ENCODE data around the gene TRMT61B. TPM values are rescaled to one million over a fixed set of nuclear protein-coding genes. Genes with fewer than 3 reads are reported as not detected.

TRMT61B gene
- total RNA-seq, 1 donor from 2014 or later, result 15.0 TPM

DNA sequence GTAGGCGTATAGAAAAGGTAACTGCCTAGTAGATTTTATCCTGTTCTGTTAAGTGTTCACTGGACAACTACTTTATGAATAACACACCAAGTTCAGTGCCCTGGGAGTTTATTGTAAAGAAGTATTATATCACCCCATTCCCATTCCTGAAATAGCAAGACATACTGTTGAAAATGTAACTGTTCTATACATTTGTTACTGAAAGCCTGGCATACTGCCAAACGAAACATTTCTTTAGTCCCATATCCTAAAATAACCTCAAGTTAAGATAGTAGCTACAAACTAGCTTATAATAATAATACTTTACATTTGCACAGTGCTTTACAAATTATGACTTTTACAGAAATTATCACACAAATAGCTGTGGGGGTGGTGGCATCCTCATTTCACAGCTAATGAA, 34.3 kb downstream of the TRMT61B start:
- intact Hi-C loops (cut with DNase I), result no loop called here
- H3K9me3 ChIP-seq, result no peaks in the 10 kb centered on the region
- no peak overlapping the region for H3K4me3 ChIP-seq
- no peaks in the 10 kb centered on the region for H3K27me3 ChIP-seq
- DNase-seq (ENCODE audit: extremely low spot score in 2 of 2), result no peak
- no peaks in the 10 kb centered on the region for H3K4me1 ChIP-seq
- TF ChIP-seq, protein P1, sequence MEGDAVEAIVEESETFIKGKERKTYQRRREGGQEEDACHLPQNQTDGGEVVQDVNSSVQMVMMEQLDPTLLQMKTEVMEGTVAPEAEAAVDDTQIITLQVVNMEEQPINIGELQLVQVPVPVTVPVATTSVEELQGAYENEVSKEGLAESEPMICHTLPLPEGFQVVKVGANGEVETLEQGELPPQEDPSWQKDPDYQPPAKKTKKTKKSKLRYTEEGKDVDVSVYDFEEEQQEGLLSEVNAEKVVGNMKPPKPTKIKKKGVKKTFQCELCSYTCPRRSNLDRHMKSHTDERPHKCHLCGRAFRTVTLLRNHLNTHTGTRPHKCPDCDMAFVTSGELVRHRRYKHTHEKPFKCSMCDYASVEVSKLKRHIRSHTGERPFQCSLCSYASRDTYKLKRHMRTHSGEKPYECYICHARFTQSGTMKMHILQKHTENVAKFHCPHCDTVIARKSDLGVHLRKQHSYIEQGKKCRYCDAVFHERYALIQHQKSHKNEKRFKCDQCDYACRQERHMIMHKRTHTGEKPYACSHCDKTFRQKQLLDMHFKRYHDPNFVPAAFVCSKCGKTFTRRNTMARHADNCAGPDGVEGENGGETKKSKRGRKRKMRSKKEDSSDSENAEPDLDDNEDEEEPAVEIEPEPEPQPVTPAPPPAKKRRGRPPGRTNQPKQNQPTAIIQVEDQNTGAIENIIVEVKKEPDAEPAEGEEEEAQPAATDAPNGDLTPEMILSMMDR (IDR thresholded peaks at IDR 0.05), result no peak
- no peak for TF ChIP-seq POLR2AphosphoS5 (IDR thresholded peaks at IDR 0.05; ENCODE audit: insufficient read depth in 1 of 2, low read depth in 1 of 2)
- H3K36me3 ChIP-seq, result no peaks in the 10 kb centered on the region
- no peak overlapping the region for H3K27ac ChIP-seq

DNA sequence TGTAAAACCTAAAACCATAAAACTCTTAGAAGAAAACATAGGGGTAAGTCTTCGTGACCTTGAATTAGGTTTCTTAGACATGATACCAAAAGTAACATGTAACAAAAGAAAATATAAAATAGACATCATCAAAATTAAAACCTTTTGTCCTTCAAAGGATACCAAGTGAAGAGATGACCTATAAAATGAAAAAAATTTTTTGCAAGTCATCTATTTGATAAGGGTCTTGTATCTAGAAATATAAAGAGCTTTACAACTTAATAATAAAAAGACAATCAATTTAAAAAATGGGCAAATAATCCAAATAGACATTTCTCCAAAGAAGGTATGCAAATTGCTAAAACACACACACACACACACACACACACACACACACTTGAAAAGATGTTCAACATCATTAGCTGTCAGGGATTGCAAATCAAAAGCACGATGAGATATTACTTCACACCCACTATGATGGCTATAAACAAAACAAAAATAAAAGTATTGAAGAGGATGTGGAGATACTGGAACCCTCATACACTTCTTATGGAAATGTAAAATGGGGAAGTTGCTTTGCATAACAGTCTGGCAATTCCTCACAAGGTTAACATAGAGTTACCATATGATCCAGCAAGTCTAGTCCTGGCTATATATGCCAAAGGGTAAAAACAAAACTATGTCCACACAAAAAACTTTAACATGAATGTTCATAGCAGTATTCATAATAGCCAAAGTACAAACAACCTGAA, 36.2 kb downstream of the TRMT61B start:
- no peak for DNase-seq (ENCODE audit: extremely low spot score in 2 of 2)
- intact Hi-C loops (cut with DNase I), result no loop called here
- H3K4me1 ChIP-seq, result no peaks in the 10 kb centered on the region
- H3K4me3 ChIP-seq, result no peak overlapping the region
- H3K27me3 ChIP-seq, result no peaks in the 10 kb centered on the region
- TF ChIP-seq POLR2AphosphoS5 (IDR thresholded peaks at IDR 0.05; ENCODE audit: insufficient read depth in 1 of 2, low read depth in 1 of 2) (no peak), POLR2A (IDR thresholded peaks at IDR 0.05) (no peak)
- TF ChIP-seq, protein P1 (IDR thresholded peaks at IDR 0.05), result no peak
- no peaks in the 10 kb centered on the region for H3K9me3 ChIP-seq
- no peaks in the 10 kb centered on the region for H3K36me3 ChIP-seq
- H3K27ac ChIP-seq, result no peak overlapping the region

DNA sequence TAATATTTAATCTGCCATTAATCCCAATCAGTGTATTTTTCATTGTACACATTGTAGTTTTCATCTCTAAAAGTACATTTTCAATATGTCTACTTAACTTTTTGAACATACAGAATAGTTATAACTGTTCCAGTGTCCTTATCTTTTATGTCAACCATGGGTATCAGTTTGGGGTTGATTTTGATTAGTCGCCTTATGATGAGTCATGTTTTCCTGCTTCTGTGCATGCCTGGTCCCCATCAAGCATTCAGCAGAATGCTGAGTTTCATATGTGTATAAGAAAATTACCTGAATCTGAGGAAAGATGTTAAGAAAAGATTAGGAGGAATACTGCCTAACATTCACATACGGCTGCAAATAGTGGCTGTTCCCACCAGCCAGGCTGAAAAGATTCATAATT, 41.7 kb downstream of the TRMT61B start:
- Histone ChIP-seq H3K27me3 (no peaks in the 10 kb centered on the region), H3K36me3 (no peaks in the 10 kb centered on the region), H3K27ac (no peak overlapping the region), H3K4me3 (no peak overlapping the region), H3K9me3 (no peaks in the 10 kb centered on the region), H3K4me1 (no peaks in the 10 kb centered on the region)
- TF ChIP-seq POLR2AphosphoS5 (IDR thresholded peaks at IDR 0.05; ENCODE audit: insufficient read depth in 1 of 2, low read depth in 1 of 2) (no peak), POLR2A (IDR thresholded peaks at IDR 0.05) (no peak)
- TF ChIP-seq, protein P1 (IDR thresholded peaks at IDR 0.05), result no peak
- intact Hi-C loops (cut with DNase I), result no loop called here
- DNase-seq (ENCODE audit: extremely low spot score in 2 of 2), result no peak

DNA sequence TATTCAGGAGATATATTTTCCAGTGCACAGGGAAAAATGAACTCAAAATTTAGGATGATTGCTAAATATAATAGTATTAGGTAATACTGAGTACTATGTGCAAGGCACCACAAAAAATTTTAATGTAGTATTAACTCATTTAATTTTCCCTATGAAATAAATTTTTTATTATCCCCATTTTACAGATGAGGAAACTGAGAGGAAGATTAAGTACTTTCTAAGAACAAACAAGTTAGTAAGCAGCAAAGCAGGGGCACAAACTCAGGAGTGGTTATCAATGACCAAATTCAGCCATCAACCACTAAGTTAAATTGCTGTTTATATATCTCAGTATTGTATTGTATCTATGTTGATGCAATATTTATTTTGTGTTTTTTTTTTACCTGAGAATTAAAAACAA, 45.2 kb downstream of the TRMT61B start:
- Histone ChIP-seq H3K9me3 (no peaks in the 10 kb centered on the region), H3K4me1 (no peaks in the 10 kb centered on the region), H3K27me3 (no peaks in the 10 kb centered on the region), H3K27ac (no peak overlapping the region), H3K4me3 (no peak overlapping the region), H3K36me3 (no peaks in the 10 kb centered on the region)
- intact Hi-C loops (cut with DNase I), result no loop called here
- DNase-seq (ENCODE audit: extremely low spot score in 2 of 2), result no peak
- TF ChIP-seq, protein P1 (IDR thresholded peaks at IDR 0.05), result no peak
- TF ChIP-seq POLR2A (IDR thresholded peaks at IDR 0.05) (no peak), POLR2AphosphoS5 (IDR thresholded peaks at IDR 0.05; ENCODE audit: insufficient read depth in 1 of 2, low read depth in 1 of 2) (no peak)

DNA sequence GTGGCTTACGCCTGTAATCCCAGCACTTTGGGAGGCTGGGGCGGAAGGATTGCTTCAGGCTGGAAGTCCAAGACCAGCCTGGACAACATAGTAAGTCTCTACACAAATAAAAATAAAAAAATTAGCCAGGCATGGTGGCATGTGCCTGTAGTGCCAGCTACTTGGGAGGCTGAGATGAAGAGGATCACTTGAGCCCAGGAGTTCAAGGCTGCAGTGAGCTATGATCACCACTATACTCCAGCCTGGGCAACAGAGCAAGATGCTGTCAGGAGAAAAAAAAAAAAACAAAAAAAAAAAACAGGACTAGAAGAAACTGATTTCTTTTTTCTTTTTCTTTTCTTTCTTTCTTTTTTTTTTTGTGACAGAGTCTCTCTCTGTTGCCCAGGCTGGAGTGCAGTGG, 45.9 kb downstream of the TRMT61B start:
- Histone ChIP-seq H3K27ac (no peak overlapping the region), H3K36me3 (no peaks in the 10 kb centered on the region), H3K27me3 (no peaks in the 10 kb centered on the region), H3K4me1 (no peaks in the 10 kb centered on the region), H3K4me3 (no peak overlapping the region), H3K9me3 (no peaks in the 10 kb centered on the region)
- TF ChIP-seq POLR2AphosphoS5 (IDR thresholded peaks at IDR 0.05; ENCODE audit: insufficient read depth in 1 of 2, low read depth in 1 of 2) (no peak), POLR2A (IDR thresholded peaks at IDR 0.05) (no peak)
- TF ChIP-seq, protein P1 (IDR thresholded peaks at IDR 0.05), result no peak
- intact Hi-C loops (cut with DNase I), result no loop called here
- no peak for DNase-seq (ENCODE audit: extremely low spot score in 2 of 2)

All from vagina (tissue), 2 donors.